Measurements from ENCODE around the gene SLC39A5. TPM values are rescaled to one million over a fixed set of nuclear protein-coding genes. Genes with fewer than 3 reads are reported as not detected.

The SLC39A5 gene
- total and polyA plus RNA-seq, 2 of the 13 experiments (the other 11 are each of a cell fraction or from before 2014, with no cell fraction given), result 59.7 to 101 TPM

DNA sequence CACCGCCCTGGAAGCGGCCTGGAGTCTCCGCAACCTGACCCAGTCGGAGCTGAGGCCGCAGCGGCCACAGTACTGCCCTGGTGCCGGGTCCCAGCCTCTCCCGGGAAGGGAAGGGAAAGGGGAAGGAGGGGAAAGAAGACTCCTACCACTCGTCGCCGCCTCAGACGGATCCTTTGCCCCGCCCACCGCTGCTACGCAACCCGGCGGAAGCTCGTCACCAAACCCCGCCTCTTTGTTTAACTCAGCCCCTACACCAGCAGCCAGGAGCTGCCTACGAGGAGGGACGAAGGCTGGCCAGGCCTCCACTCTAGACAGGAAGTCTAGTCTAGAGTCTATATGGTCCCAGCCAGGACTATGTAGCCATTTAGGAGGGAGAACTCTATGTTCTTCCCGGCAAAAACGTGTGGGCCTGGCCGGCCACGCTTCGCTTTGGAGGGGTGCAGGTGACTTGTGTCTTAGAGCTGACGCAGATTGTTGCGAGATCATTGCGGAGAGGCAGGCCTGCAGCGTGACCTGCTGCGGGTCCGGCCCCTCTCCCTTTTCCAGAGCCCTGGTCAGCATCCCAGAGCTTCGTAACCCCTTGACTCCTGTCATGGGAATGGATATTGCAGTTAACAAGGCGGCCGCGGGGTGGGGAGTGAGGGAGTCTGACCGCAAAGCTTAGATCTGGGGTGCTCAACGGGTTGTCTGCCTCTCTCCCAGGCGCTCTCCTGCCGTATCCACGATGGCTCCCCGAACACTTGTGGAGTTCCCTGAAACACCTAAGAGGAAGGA, 7.9 kb upstream of the SLC39A5 start, which contains the start of gene RNF41 (continued):
- TF ChIP-seq, protein P1, sequence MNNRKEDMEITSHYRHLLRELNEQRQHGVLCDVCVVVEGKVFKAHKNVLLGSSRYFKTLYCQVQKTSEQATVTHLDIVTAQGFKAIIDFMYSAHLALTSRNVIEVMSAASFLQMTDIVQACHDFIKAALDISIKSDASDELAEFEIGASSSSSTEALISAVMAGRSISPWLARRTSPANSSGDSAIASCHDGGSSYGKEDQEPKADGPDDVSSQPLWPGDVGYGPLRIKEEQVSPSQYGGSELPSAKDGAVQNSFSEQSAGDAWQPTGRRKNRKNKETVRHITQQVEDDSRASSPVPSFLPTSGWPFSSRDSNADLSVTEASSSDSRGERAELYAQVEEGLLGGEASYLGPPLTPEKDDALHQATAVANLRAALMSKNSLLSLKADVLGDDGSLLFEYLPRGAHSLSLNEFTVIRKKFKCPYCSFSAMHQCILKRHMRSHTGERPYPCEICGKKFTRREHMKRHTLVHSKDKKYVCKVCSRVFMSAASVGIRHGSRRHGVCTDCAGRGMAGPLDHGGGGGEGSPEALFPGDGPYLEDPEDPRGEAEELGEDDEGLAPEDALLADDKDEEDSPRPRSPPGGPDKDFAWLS (CRISPR knock-in tag; IDR thresholded peaks at IDR 0.05; ENCODE audit: borderline replicate concordance), result 0 out of 2 replicates have a peak, but pooled peaks have one; percentile 31
- TF ChIP-seq ZNF770 (CRISPR knock-in tag; IDR thresholded peaks at IDR 0.05), result peak; percentile 90
- TF ChIP-seq TBX2 (CRISPR knock-in tag; IDR thresholded peaks at IDR 0.05; ENCODE audit: borderline replicate concordance), result no peak; the same call in 1 of the 2 replicates
- TF ChIP-seq ZFP90 (CRISPR knock-in tag; IDR thresholded peaks at IDR 0.05; ENCODE audit: borderline replicate concordance), result peak; percentile 83; the same call in 1 of the 2 replicates
- no peak; the same call in 1 of the 2 replicates for TF ChIP-seq ZNF816 (CRISPR knock-in tag; IDR thresholded peaks at IDR 0.05; ENCODE audit: borderline replicate concordance)
- no peak for TF ChIP-seq HNF1A (IDR thresholded peaks at IDR 0.05; ENCODE audit: low read depth)
- peak; percentile 62; the same call in 1 of the 2 replicates for TF ChIP-seq HNF1A (CRISPR knock-in tag; IDR thresholded peaks at IDR 0.05; ENCODE audit: borderline replicate concordance)
- 0 out of 2 replicates have a peak, but pooled peaks have one; percentile 34 for TF ChIP-seq HDAC1 (CRISPR knock-in tag; IDR thresholded peaks at IDR 0.05)
- TF ChIP-seq, protein P2, sequence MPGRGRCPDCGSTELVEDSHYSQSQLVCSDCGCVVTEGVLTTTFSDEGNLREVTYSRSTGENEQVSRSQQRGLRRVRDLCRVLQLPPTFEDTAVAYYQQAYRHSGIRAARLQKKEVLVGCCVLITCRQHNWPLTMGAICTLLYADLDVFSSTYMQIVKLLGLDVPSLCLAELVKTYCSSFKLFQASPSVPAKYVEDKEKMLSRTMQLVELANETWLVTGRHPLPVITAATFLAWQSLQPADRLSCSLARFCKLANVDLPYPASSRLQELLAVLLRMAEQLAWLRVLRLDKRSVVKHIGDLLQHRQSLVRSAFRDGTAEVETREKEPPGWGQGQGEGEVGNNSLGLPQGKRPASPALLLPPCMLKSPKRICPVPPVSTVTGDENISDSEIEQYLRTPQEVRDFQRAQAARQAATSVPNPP (CRISPR knock-in tag; IDR thresholded peaks at IDR 0.05), result no peak
- peak; percentile 86; the same call in 1 of the 2 replicates for TF ChIP-seq ZNF350 (CRISPR knock-in tag; IDR thresholded peaks at IDR 0.05; ENCODE audit: borderline replicate concordance, low read depth)
- peak; percentile 80 for TF ChIP-seq MYC (CRISPR knock-in tag; IDR thresholded peaks at IDR 0.05; ENCODE audit: borderline replicate concordance)
- peak; percentile 49; the same call in 1 of the 2 replicates for TF ChIP-seq HOXA3 (CRISPR knock-in tag; IDR thresholded peaks at IDR 0.05)
- TF ChIP-seq ZNF629 (CRISPR knock-in tag; conservative IDR thresholded peaks at IDR 0.05), result no peak
- no peak for TF ChIP-seq KLF11 (CRISPR knock-in tag; IDR thresholded peaks at IDR 0.05)
- peak; percentile 97 for TF ChIP-seq ZBTB26 (CRISPR knock-in tag; IDR thresholded peaks at IDR 0.05; ENCODE audit: borderline replicate concordance)
- peak; percentile 72 for TF ChIP-seq ZNF614 (CRISPR knock-in tag; IDR thresholded peaks at IDR 0.05; ENCODE audit: borderline replicate concordance)
- TF ChIP-seq ATM (IDR thresholded peaks at IDR 0.05; ENCODE audit: borderline replicate concordance), result no peak
- TF ChIP-seq ZNF567 (CRISPR knock-in tag; IDR thresholded peaks at IDR 0.05; ENCODE audit: borderline replicate concordance), result peak; percentile 54; the same call in 1 of the 2 replicates

Measured in HepG2 (cell line).